HL-60/S4 treated with phorbol 12-myristate 13-acetate at 8.2 ng/mL for 4 days and 3 days (cell line): Measurements from ENCODE around the gene ZNF280D.

Experiments used
- in situ Hi-C: fragments of 300-500 bp; cut with MboI; formaldehyde crosslinking; loops from 2 replicates; pipeline ENCODE4 v1.15.0; 2022; ENCODE audit warnings: low sequenced_read_pairs

ZNF280D gene

DNA sequence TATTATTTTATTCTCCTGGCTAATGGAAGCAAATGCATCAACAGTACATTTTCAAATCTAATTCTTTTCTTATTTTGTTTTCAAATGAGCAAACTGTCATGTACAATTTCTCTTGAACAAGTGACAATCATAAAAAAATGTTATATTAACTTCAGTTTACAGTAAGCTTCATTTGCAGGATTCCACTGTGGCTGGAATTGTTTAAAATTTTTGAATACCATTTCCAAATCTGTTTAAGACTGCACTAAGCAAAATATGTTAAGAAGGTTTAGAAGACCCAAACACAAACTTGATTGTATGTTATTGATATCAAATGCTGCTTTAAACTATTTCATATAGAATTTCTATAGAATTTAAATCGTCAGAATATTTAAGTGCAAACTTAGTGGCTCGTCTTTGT lies 92.8 kb downstream of the ZNF280D start:
- in situ Hi-C loops = no loop called here

DNA sequence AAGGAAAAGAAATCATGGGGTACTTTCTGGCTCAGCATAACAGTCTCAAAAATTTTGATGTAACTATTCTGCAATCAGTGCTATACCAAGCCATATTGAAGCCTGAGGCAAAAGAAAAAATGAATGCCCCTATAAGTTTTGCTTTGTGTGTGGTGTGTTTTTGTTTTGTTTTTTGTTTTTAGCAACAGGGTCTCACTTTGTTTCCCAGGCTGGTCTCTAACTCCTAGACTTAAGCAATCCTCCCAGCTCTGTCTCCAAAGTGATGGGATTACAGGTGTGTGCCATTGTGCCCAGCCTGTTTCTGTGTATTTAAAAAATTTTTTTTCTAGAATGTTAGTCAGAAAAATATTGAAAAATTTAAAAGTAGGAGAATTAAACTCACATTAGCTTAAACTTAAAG lies 93.2 kb downstream of the ZNF280D start:
- in situ Hi-C loops = no loop called here

DNA sequence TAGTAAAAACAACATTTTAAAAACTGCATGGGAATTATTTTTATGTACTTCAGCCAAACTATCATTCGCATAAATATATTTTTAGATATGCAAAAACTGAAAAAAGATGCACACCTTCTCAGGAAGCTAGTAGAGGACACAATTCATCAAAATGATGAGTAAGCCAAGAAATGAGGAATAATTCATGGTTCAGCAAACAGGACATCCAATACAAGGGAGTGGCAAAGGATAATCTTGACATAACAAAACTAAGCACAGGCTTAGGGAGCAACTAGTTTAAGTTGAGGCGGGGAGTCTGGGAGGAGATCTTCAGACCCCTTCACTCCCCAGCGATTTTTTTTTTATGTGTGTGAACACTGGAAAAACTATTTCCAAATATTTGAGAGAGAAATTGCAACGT lies 93.7 kb downstream of the ZNF280D start:
- in situ Hi-C loops = no loop called here

DNA sequence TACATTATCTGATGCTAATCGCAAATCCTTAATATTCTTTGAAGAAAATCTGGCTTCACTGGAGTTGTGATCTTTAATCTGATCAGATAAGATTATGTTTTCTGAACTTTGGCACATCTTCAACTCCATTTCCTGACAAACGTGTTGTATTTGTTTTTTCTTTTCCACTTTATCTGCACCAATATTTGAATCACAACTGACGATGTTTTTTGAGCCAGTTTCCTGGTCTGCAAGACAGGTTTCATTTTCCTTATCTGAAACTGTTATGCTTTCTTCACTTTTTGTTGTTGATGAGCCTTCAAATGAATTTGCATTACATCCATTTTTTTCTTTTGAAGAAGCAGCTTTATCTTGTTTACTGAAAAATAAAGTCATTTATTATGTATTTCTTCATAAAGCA lies 101.5 kb downstream of the ZNF280D start:
- in situ Hi-C loops = no loop called here

- in situ Hi-C loops = no loop called here
Measured at GRCh38 chr15:56628893-56629532, 104.3 kb downstream of the ZNF280D start.

- in situ Hi-C loops = no loop called here
Measured at GRCh38 chr15:56619887-56620286, 113.4 kb downstream of the ZNF280D start.

DNA sequence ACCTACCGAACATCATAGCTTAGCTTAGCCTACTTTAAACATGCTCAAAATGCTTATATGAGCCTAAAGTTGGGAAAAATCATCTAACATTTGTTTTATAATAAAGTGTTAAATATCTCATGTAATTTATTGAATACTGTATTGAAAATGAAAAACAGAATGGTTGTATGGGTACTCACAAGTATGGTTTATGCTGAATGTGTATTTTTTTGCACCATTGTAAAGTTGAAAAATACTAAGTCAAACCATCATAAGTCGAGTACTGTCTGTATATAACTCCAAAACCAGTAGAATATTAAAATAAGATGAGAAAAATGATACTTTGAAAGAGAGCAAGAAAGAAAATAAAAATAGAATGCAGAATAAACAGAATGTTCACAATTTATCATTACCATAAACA lies 115.7 kb downstream of the ZNF280D start:
- in situ Hi-C loops = no loop called here

DNA sequence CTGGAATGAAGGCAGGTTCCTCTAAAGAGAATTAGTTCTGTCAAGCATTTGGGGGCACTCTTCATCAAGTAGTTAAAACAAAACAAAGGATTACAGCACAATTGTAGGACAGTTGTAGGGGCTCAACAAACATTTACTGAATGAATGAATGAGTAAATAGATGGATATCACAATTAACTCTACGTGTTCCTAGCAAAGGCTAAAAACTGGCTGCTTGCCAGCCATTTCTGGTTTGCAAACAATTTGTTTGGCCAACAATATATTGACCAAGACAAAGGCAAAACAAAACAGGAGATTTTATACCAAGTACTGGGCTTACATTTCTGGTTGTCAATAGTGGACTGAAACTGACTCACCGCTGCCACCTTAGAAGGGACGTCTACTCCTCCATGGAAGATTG lies 116.8 kb downstream of the ZNF280D start:
- in situ Hi-C loops = no loop called here

DNA sequence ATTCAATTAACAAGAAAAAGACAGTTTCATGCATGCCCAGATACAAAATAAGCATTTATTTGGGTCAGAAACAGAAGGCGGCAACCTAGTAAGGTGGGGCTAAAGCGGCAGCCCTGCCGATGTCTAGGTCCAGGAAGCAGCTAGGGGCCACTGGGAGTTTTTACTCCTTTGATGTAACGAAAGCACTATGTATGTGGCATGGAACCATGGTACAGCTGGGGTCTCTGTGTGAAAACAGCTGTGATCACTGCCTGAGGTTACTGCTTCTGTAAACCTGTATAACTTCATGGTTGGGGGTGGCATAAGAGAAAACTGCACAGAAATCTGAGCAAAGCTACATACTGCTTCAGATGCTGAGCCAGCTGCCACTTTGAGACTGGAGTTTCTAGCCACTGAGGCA lies 119.5 kb downstream of the ZNF280D start:
- in situ Hi-C loops = no loop called here

DNA sequence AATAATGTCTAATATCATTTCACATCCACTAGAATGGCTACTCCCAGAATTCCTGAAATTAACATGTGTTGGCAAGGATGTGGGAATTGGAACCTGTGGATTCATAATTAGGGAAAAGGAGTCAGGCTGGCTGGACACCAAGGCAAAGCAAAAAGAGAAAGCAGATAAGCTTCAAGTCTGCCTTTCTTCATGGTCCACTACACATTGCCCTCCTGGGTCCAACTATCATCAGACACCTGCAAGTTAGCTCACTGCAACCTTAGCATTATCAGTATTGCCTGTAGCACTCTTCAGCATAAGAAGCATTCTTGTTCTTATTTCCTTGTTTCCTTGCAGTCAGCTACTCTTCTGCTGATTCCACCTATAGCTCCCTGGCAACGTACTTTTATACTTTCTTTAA lies 124.3 kb downstream of the ZNF280D start:
- in situ Hi-C loops = no loop called here

GRCh38 chr15:56608140-56608778 lies 125.0 kb downstream of the ZNF280D start:
- in situ Hi-C loops = no loop called here

- in situ Hi-C loops = no loop called here
Measured at GRCh38 chr15:56602253-56602652, 131.1 kb downstream of the ZNF280D start.

DNA sequence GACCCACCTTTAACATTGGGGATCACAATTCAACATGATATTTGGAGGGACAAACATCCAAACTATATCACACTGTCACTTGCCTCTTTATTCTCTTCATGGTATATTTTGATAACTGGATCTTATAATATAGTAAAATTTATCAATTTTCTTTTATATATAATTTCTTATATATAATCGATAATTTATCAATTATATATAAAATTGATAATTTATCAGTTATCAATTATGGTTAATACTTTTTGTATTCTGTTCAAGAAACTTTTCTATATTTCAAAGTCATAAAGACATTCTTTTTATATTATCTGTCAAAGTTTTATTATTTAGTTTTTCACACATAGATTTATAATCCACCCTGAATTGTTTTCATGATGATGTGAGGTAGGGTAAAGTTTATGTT lies 132.9 kb downstream of the ZNF280D start:
- in situ Hi-C loops = no loop called here

DNA sequence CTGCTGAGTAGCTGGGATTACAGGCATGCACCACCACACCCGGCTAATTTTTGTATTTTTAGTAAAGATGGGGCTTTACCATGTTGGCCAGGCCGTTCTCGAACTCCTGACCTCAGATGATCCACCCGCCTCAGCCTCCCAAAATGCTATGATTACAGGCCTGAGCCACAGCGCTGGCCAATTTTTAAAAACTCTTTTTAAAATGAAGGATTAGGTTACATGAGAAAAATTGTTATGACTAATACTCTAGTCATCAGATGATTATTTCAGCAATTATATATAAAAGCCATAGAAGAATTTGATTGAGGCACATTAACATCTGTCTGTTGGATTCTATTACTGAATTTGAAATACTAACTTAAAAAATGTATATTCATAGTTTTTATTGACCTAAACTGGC lies 134.3 kb downstream of the ZNF280D start:
- in situ Hi-C loops = no loop called here

- in situ Hi-C loops = no loop called here
Measured at GRCh38 chr15:56587686-56588085, 145.6 kb downstream of the ZNF280D start.

DNA sequence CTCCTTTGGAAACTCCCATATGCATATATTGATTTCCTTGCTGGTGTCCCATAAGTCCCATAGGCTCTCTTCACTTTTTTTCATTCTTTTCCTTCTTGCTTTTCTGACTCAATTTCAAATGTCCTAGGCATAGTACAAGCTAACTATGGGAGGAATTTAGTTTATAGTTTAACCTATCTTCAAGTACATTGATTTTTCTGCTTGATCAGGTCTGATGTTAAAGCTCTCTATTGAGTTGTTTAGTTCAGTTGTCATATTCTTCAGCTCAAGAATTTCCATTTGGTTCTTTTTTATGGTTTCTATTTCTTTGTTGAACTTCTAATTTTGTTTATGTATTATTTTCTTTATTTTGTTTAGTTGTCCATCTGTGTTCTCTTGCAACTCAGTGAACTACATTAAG lies 147.1 kb downstream of the ZNF280D start:
- in situ Hi-C loops = no loop called here

- in situ Hi-C loops = no loop called here
Measured at GRCh38 chr15:56582785-56583184, 150.5 kb downstream of the ZNF280D start.
